Iris pigment epithelial cell (primary cell): ENCODE results near the gene ZCCHC24.

Source experiments
- DNase-seq: peaks from one replicate; pipeline ENCODE4 v3.0.0-alpha.2; 2011; ENCODE audit warnings: low read depth

The ZCCHC24 gene

GRCh38 chr10:79410315-79411094, 34.9 kb downstream of the ZCCHC24 start:
- DNase-seq: no peak

GRCh38 chr10:79409726-79410085, 35.7 kb downstream of the ZCCHC24 start:
- DNase-seq: no peak

DNA sequence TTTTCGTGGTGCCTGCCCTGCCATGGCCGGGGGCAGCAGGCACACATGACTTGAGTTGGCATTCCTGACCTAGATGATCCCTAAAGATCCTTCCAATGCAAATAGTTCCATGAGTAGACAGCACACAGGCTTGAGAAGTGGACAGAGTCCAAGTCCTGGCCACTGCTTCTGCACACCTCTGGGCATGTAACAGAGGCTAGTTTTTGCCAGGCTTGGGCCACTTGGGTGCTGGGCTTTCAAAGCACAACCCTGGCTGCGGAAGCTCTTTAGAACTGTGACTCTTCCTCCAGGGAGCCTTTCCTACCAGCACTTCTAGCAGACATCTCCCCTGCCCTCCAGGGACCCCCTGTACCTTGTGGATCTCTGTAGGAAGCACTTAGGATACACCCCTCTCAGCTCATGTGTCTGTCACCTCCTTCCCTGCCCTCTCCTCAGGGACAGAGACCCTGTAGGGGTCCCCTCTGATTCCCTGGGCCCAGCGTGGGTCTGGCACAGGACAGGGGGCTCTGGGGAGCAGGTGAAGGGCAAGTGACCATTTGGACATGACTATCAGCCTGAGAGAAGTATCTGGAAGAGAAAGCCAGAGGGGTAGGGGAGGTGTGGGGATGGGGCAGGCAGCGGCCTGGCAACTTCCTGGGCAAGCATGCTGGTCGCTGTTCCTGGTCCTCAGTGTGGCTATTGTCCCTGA, 36.2 kb downstream of the ZCCHC24 start:
- no peak for DNase-seq

GRCh38 chr10:79407811-79408795, 37.3 kb downstream of the ZCCHC24 start:
- no peak for DNase-seq

- DNase-seq: no peak
Measured at GRCh38 chr10:79407423-79407796, 38.0 kb downstream of the ZCCHC24 start.

DNA sequence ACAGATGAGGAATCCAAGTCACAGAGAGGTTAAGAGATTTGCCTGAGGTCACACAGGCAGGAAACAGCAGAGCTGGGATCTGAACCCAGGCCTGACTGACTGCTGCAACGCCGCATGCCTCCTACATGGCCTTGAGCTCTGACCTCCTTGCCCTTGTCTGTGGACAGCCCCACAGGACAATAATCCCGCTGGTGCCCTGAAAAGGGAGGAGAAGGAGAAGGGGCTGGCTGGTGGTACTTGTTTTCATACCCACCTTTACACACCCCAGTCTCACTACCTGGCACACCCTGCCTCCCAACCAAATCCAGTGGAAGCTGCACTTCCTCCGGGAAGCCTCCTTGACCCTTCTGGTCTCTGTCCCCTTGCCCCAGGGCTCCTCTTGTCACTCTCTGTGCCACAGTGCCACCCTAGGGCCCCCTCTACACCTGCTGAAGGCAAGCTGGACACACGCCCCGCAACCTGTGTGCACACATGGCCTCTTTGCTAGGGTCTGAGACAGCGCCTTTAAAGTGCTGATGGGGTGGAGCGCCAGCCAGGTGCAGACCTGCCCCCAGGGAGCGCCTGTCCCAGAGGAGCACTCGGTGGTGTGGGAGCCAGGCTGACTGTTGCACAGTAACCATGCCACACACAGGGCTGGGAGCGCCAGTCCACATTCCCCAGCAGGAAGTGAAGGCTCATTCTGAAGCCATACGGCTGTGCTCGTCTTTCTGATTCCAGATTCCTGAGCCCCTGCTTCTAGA, 38.6 kb downstream of the ZCCHC24 start:
- DNase-seq: no peak

DNA sequence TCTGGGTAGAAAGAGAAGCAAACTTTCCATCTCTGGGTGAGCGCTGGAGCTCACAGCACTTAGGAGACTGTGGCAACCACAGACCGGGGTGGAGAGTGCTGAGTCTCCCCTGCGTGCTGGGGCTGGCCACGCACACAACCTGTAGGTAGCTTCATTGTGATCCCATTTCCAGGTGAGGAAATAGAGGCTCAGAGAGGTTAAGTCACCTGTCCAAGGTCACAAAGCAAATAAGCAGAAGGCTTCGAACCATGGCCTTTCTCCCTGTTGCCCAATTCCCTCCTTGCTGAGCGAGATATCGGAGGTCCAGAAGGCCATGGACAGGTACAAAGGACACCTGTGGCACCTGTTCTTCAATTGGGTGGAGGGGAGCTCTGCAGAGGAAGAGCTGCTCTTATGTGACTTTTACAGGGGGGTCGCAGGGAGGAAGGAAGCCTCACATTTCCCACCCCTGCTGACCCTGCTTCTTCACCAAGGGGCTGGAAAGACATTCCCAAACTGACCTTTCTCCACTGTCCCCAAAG, 39.4 kb downstream of the ZCCHC24 start:
- no peak for DNase-seq

- no peak for DNase-seq
Measured at GRCh38 chr10:79405221-79405994, 40.0 kb downstream of the ZCCHC24 start.

DNA sequence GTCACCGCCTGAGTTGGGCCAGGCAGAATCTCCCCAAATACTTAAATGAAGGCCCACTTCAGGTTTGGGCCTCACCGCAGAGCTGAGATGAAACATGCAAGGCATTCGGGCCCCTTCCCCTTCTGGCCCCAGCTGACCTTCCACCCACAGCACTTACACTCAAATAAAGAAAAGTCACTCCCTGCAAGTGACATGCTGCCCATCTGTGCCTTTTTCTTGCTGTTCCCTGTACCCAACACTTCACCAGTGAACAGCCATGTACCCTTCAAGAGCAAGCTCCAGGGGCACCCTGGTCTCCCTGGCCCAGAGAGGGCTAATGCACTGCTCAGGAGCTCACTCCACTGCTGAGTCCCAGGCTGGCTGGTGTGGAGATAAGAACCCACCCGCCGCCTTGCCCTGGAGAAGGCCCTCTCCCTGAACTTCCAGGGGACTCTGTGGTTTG, 40.7 kb downstream of the ZCCHC24 start:
- DNase-seq: no peak

DNA sequence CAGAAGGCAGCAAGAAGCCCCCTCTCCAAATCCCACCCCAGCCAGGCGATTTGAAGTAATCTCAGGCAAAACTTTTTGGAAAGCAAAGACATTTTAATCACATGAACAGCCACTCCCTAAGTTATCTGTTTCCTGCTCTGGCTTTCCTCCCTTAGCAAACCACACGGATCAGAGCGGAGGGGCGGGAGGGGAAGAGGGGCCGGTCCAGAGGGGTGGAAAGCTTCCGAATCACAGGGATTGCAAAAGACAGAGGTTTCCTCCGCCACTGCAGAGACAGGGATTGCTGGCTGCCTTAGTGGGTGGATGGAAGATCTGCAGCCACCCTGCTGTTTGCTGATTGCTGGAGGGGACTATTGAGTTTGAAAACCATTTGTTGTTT, 41.2 kb downstream of the ZCCHC24 start:
- DNase-seq: peak; percentile 81

DNA sequence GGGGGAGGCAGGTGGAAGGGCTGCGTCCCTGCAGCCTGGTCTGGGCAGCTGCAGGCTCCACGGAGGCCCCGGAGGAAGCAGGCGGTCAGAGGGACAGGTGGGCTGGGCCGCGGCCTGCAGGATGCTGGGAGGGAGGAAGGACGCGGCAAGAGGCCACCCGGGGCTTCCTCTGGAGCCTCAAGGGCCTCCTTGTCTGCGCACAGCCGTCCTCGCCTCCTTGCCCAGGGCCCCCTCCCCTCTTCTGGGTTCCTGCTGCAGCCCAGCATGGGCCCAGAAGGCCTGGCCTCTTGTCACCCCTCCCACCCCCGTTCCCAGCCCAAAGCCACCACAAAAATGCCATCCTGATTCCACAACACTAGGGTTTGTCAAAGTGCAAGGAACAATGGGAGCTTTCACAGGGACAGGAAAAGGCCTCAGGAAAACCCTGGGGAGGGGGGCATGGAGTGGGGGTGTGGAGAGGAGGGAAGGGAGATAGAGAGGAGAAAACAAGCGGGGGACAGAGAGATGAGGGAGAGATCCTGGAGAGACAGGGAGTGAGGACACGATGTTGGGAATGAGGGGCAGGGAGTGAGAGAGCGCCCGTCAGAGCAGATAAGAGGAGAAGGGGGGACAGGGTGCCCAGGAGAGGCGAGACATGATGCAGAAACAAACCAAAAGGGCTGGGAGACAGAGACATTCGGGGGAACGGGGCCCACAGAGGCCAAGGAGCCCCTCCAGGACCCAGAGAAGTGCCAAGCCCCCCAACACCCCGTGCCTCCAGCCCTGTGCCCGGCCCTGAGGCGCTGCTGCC, 41.8 kb downstream of the ZCCHC24 start:
- DNase-seq: no peak

DNA sequence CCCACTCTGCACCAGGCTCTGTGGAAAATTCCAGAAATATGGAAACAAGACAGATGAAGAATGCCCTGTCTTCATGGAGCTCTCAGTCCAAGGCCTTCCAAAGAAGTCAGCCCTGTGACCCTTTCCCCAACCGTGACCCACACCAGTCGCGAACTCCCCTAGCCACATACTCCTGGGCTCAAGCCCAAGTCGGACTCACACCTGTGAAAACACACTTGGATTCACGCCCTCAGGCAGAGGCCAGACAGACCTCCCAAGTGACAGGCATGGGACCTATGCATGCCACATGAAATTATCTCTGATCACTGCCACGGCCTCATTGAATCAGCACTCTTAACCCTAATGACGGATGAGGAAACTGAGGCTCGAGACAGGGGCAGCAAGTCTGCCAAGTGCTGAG, 42.5 kb downstream of the ZCCHC24 start:
- DNase-seq: no peak

- DNase-seq: no peak
Measured at GRCh38 chr10:79402625-79402946, 42.8 kb downstream of the ZCCHC24 start.

DNA sequence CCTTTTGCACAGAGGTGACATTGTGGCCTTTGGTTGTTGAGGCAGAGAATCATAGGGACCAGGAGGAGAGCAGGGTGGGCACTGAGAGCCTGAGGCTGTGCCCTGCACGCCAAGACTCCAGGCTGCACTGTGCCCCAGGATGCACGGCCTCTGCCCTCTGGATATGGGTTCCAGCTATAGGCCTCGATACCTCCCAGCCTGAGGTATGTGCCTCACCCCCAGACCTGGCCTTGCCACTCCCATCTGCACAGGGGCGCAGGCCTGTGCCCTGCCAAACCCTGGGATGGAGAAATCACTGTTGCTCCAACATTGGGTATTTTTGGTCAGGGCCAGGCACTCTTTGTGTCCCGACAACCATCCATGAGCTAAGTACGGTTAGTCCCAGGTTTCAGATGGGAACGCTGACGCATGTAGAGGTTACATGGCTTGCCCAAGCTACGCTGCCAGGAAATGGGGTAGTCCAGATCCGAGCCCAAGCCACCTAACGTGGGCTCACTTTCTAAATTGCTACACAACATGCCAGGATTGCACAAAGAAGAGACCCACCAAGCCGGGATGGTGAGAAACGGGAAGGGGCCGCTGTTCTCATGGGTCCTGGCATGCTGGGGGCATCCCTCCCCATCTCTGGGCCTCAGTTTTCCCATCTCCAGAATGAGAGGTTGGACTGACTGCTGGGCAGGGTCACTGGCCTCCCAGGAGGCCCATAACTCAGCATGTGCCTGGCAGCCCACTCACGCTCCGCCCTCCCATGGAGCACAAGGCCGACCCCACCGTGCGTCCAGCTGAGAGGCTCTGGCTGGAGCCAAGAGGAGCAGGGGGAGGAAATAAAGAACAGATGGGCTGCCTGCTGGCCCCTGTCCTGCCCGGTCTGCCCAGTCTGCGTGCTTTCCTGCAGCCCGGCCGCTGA, 44.2 kb downstream of the ZCCHC24 start:
- DNase-seq: peak; percentile 25

DNA sequence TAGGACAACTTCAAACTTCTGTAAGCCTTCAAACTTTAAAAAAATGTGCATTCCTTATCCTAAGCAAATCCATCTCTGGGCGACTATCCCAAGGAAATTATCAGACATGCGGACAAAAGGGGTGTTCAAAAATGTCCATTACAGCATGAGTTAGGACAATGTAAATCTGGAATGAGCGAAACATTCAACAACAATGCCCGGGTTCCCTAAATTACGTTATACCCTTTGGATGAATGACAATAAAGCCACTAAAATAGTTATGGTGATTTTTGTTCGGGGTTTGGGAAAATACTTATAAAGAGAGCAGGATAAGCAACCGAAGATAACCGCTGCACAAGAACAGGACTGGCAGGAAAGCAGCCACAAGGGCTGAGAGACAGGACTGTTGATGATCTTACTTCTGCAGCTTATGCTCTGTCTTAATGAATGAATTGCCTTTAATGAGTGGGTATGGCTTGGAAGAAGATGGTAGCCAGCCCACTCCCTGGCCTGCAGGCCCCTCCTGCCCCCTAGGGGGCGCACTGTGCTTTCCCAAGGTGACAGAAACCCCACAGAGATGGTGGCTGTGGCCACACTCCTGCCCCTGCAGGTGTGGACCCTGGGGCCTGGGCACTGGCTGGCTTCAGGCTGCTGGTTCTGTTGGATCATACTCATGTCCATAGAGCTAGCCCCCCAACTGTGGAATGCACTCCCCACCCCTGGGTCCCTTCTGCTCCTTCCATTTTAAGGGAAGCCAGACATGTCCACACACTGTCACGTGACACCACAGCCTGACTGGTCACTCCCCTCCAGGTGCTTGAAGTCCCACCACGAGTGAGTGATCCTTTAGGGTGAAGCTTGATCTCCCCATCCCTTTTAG, 45.0 kb downstream of the ZCCHC24 start:
- peak; percentile 29 for DNase-seq

- DNase-seq: peak; percentile 94
Measured at GRCh38 chr10:79399223-79399831, 46.1 kb downstream of the ZCCHC24 start.

GRCh38 chr10:79398642-79399041, 46.8 kb downstream of the ZCCHC24 start:
- no peak for DNase-seq
